NAMALWA (cell line): ENCODE measurements around the gene ITPA.
"Not testable (repeated sequence)": the region's sequence is repeated elsewhere in the genome, so short reads cannot be mapped to it uniquely, and the experiment has no call there.

Experiments
- DNase-seq: peaks from one replicate; pipeline ENCODE4 v3.0.0-alpha.2; 2015; ENCODE audit warnings: low spot score

The ITPA gene

DNA sequence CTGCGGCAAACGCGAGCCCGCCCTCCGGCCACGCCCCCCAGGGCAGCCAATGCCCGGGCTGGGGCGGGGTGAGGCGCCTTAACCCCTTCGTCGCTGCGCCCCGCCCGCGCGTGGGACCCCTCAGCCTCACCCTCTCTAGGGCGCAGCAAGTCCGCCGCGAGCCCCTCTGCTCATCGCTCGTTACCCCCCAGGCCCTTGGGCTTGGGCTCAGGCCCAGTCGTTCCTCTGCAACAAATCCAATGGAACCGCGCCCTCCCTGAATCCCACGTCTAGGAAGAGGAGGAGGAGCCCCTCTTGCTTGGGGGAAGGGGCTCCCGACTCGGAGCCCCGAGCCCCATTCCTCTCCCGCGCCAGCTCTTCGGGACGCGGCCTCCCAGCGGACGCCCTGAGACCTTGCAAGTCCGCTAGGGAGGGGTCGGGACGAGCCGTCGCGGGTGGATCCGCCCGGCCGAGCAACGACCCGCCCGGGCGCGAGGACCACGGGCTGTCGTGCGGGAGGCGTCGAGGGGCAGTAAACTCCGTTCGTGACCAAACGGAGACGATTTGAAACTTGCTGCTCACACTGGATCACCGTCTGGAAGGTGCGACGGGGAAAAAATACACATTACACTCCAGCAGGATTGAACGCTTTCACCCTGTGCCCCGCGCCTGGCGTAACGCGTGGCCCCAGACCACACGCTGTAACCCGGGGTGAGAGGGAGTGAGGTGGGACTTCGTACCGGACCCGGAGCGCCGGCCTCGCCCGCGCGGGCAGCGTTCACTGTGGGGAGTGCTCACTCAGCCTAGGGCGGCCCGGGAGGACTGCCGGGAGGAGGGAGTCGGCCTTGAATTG is 35.5 kb upstream of the ITPA start:
- DNase-seq = peak; percentile 91

DNA sequence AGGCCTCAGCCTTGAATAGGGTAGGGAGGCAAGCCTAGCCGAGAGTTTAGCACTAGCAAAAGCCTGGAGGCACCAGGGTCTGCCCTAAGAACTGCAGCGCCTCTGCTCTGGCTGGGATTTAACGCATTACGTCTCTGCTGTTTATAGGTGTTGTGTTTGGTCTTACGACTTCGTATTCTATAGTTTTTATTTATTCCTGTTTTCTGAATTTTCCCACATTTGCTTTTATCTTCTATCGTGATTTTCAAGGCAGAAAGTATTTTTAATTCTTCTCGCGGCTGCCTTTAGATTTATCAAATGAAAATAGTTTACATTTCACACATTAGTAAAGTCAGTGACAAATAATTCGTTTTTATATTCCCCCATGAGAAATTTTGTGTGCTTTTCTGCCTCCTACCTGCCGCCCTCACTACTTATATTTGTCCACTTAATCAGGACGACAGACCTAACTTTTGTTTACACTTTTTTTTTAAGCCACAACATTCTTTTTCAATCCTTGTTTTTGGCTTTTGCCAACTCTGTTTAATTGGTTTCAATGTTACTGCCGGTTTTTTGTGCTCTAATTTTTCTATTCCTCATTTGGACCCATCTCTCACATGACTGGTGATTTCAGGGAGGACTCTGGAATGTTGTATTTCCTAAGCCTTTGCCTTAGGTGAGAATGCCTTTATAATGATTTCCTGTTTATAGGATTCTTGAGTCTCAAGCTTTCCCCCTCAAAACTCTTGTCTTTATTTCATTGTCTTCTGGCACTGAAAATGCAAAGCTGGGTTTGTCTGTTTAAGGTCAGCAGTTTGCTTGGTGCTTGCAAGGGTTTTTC is 34.6 kb upstream of the ITPA start:
- DNase-seq = peak; percentile 65

- no peak for DNase-seq
Observed at GRCh38 chr20:3175270-3175669, 34.0 kb upstream of the ITPA start.

DNA sequence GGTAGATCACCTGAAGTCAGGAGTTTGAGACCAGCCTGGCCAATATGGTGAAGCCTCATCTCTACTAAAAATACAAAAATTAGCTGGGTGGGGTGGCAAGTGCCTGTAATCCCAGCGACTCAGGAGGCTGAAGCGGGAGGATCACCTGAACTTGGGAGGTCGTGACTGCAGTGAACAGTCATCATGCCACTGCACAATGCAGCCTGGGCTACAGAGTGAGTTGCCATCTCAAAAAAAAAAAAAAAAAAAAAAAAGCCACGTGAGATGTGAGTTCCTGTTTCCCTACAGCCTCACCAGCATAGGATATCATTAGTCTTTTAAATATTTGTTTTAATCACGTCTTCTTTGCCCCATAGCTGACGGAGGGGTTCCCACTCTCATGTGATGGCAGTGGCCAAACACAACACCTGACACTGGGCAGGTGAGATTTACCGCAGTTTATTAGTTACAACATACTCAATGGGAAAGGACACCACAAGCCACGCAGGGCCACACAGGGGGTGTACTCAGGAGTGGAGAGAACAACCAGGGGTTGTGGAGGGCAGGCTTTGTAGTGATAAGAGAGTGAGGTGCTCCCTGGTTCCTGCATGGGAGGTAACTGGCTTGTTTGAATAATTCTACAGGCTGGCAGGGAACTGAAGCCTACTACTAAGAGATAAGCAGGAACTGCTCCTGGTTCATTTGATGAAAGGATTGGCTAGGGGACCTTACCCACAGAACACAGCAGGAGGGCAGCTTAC is 31.4 kb upstream of the ITPA start:
- DNase-seq = no peak

DNA sequence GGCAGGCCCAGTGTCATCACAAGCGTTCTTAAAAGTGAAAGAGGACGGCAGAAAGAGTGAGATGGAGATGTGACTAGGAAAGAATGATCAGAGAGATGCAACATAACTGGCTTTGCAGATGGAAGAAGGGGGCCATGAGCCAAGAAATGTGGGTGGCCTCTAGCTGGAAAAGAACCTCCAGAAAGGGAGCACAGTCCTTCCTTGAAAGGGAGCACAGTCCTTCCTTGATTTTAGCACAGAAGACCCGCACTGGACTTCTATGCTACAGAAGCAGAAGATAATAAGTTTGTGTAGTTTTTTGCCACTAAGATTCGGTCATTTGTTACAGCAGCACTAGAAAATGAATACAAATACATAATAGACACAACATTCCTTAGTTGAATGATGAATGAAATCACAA is 29.0 kb upstream of the ITPA start:
- no peak for DNase-seq

DNA sequence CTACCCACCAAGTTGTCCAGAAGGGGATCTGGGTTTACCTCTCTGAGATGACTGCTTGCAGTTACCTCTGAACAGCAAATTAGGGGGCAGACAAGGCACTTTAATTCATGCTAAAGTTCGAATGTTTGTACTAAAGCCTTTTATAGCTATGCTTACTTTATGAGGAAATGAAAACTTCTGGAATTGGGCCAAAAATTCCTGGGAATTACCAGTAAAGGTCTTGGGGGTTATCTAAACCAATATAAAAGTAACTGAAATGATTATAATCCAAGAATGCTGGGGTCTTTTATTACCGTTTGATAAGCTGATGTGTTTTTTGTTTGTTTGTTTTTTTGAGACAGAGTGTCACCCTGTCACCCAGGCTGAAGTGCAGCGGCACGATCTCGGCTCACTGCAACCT is 28.0 kb upstream of the ITPA start:
- no peak for DNase-seq

DNA sequence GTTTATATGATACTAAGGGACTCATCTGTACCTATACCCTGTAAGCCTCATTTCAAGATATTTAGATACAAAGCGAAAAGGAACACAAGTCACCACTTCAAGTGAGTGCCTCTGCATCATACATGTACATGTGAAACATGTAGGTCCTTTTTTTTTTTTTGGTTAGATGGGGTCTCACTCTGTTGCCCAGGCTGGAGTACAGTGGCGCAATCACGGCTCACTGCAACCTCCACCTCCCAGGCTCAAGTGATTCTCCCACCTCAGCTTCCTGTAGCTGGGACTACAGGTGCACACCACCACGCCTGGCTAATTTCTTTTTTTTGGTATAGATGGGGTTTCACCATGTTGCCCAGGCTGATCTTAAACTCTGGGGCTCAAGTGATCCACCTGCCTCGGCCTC is 26.9 kb upstream of the ITPA start:
- not testable (repeated sequence) for DNase-seq

DNA sequence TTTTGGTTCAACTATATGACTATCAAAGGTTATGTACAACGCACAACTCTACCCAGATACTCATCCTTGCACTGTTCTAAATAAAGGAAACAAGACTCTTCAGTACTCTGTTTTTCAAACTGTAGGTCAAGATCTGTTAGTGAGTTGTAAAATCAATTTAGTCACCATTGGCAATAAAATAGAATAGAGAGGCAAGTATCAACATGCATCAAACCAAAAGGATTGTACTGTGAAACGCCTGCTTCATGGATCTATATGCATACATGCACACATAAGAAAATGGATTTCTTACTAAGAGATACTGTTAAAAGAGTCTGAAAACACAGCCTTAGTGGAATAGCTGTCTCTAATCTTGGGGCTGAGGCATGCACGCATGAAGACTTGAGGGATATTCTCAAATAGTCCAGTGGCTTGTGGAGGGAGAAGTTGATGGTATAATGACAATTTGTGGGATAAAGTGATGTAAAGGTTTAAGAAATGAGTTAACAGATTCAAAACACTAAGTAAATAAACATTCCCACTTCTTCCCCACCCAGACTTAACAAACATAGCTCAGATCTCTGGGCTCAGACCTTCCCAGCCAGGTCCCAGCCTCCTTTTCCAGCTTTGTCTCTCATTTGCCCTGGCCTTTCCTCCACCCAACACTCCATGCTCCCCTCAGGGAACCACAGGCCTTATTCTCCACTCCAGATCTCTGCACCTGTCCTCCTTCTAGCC is 25.2 kb upstream of the ITPA start:
- DNase-seq = no peak

DNA sequence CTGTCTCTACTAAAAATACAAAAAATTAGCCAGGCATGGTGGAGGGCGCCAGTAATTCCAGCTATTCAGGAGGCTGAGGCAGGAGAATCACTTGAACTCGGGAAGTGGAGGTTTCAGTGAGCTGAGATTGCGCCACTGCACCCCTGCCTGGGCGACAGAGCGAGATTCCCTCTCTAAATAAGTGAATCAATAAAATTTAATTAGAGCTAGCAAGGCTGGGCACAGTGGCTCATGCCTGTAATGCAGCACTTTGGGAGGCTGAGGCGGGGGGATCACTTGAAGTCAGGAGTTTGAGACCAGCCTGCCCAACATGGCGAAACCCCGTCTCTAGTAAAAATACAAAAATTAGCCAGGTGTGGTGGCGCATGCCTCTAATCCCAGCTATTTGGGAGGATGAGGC is 21.4 kb upstream of the ITPA start:
- DNase-seq = not testable (repeated sequence)

- no peak for DNase-seq
Observed at GRCh38 chr20:3188823-3189413, 20.4 kb upstream of the ITPA start.

DNA sequence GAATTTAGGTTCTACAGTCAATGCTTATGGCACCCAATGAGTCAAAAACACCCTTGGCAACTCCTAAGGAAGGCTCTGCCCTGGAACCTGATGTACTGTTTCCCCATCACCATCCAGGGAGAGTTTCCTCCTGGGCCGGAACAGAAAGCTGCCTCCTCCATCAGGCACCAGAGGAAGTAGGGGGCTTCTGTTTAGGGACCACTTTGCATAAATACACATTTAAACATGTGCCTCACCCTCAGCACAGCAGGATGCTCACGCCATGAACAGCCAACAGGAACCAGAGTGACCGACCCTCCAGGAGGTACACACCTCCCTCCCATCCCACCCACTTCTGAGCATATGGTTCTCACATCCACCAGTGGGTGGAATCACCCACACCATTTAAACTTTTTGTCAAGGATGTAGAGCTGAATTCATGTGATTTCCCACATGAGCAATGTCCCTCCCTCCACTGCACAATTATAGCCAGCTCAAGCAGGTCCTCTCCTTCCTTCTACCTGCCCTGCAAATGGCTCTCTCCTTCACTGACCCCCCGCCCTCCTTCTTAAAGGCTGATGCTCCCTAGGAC is 19.7 kb upstream of the ITPA start:
- no peak for DNase-seq

DNA sequence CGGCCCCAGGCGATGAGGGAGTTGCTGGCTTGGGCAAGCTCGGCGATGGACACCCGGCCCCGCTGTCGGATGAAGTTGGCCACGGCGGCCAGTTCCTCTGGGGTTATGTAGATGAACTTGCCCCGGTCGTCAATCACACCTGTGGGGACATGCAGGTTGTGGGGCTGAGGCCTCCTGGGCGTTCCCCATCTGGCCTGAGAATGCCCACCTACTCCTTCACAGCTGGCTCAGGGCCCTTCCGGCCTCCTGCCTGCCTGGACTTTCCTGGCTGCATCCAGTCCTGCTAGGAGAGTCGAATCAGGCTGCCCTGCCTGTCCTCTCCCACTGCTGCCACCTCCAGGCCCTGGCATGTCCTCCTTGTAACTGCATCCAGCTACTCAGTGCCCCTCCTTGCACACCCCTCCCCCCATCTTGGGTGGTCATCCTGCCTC is 18.6 kb upstream of the ITPA start:
- DNase-seq = no peak

GRCh38 chr20:3192226-3193015 is 16.9 kb upstream of the ITPA start:
- DNase-seq = no peak

DNA sequence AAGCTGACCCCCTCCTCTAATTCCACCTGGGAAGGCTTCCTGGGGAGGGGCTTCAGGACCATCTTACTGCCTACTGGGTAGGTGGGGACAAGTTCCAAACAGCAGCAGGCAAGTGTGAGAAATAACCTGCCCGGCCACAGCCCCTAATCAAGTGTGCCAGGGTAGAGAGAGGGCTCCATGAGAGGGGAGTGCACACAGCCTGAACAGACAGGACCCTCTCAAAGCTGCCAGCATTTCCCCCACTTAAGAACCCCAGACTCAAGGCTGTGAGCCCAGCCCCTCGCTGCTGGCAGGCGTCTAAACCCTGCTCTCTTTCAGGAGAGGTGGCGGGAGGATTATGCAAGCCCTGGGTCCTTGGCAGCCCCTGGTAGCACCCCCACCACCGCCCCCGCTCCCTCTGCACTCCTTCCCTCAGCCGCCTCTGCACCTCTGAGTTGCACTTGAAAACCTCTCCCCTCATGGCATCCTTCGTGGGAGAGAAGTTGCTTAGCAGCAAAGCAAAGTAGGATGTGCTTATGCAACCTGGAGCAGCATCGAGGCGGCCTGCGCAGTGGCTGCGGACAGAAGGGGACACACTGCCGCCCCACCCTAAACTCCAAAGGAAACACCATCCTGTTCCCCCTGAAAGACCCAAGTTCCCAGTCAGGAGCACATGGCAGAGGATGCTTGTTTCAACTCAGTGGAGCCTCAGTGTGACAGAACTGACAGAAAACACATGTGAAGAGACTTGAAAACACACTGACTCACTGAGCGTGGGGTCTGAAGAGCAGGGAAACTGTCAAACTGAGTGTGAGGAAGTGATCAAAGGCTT is 15.3 kb upstream of the ITPA start:
- DNase-seq = no peak

GRCh38 chr20:3194617-3195280 is 14.5 kb upstream of the ITPA start:
- no peak for DNase-seq

DNA sequence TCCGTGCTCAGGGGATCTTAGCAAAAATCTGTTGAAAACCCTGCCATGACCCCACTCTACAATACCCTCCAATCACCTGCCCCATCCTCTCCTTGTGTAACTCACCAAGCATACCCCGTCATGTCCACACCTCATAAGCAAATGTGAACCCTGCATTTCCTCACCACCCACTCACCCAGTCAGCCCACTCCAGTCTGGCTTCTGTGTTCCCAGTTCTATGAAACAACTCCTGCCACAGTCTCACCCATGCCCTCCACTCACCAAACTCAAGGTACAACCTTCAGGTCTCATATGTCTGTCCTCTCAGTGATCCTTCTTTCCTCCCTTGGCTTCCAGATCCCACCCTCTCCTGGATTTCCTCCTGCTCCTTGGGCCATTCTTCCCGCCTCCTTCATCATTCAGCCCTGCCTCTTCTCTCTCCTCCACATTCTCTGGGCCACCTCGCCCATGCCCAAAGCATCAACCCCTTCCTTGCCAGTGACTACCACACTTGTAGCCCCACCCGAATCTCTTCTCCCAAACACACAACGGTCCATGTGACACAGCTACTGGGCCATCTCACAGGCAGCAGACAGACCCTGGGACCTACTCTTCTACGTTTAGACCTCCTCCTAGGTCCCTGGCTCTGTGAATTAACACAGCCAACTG is 13.6 kb upstream of the ITPA start:
- no peak for DNase-seq

GRCh38 chr20:3199206-3199605 is 10.1 kb upstream of the ITPA start:
- no peak for DNase-seq

DNA sequence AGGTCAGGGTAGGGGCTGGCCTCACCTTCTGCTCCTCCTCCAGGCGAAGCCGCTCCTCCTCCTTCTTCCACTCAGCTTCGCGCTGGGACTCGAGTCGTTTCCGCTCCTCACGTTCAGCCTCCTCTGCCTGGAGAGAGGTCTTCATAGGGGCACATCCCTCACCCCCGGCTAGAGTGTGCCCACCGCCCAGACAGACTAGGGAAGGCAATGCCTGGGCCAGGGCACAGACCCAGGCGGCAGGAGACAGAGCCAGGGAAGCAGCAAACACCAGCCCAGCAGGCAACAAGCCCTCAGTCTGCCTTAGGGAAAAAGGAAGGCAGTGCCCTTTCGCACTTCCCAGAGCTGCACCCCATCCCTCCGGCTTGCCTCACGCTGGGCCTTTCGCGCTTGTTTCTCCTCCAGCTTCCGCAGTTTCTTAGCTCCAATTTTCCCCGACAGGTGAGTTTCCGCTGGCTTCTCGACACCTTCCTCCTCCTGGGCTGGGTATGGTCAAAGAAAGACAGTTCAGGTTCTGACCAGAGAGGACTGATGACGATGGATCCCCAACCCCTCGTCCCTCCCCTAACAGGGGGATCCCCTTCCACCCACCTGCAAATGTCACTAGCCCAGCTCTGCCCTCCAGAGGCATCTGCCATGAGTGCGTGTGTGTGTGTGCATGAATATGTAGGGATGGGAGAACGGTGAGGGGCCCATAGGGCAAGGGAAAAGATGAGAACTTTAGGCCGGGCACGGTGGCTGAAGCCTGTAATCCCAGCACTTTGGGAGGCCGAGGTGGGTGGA is 9.1 kb upstream of the ITPA start:
- DNase-seq = no peak
